IPS-20b (cell line): ENCODE measurements around the gene PLEKHO1.

Experiments used
- H3K27ac ChIP-seq: one replicate; pipeline ENCODE4 v1.5.1; 2013; ENCODE audit warnings: low read length
- H3K27me3 ChIP-seq: 2 replicates; pipeline ENCODE4 v1.6.1; 2013; ENCODE audit warnings: mild to moderate bottlenecking, low read length, inconsistent platforms; ENCODE audit not compliant: insufficient read depth
- H3K36me3 ChIP-seq: 2 replicates; pipeline ENCODE4 v1.6.1; 2013; ENCODE audit warnings: low read depth, mild to moderate bottlenecking, inconsistent platforms, low read length, moderate library complexity; ENCODE audit not compliant: insufficient read depth
- H3K4me1 ChIP-seq: 2 replicates; pipeline ENCODE4 v1.6.1; 2013; ENCODE audit warnings: mild to moderate bottlenecking, control low read depth, inconsistent platforms, low read length, moderate library complexity; ENCODE audit not compliant: insufficient read depth
- H3K4me3 ChIP-seq: 2 replicates; pipeline ENCODE4 v1.5.1; 2013; ENCODE audit warnings: mild to moderate bottlenecking, low read length, inconsistent platforms
- H3K9ac ChIP-seq: 2 replicates; pipeline ENCODE4 v1.6.1; 2013; ENCODE audit warnings: low read depth, mild to moderate bottlenecking, inconsistent platforms, low read length, moderate library complexity
- H3K9me3 ChIP-seq: 2 replicates; pipeline ENCODE4 v1.6.1; 2013; ENCODE audit warnings: mild to moderate bottlenecking, low read depth, low read length, inconsistent platforms; ENCODE audit not compliant: insufficient read depth

Gene PLEKHO1

DNA sequence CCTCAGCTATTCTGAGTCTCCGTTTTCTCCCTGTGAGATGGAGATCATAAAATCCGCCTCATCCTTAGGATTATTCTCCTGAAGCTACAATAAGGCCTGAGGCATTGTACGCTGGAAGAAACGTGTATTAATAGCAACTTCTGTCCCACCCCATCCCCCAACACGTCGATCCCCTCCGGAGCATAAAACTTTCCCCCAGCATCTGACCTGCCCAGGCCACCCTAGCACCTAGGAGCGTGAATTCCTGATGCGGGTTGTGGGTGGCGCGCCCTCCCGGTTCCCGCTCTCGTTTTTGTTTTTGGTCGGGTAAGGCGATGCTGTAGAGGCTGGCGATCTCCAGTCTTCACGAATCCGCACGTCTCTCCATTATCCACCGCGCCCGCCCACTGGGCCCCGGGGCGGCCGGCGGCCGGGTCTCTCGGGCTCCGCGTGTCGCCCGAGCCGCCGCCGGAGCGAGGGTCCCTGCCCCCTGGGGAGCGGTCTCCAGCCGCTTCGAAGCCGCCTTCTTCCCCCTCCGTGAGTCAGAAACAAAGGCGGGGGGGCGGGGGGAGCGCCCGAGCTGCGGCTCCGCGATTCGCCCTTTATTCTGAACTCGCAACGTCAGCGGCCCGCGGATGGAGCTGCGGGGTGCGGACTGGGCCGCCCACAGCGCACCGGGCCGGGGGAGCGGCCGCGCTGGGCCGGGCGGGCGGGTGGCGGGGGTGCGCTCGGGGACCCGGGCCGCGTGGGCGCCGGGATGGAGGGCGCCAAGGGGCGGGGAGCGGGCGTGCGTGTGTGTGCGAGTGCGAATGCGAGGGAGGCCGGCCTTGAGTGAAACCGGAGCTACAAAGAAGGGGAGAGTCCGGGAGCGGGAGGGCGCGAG is at the start of gene PLEKHO1:
Gene PLEKHO1 (plus strand): TSS at position 646 of the 862 bp plus-strand sequence. CDS start 342 bp downstream, outside the sequence.
- Histone ChIP-seq H3K27me3 (peaks cover 16% of the 10 kb centered on the region), H3K4me3 (peak within 1 kb of the TSS; percentile 93), H3K36me3 (peaks cover 27% of the 10 kb centered on the region), H3K4me1 (peaks cover 8% of the 10 kb centered on the region), H3K27ac (peak within 1 kb of the TSS; percentile 13), H3K9ac (peak within 1 kb of the TSS; percentile 90), H3K9me3 (no peaks in the 10 kb centered on the region)

- Histone ChIP-seq H3K9ac (no peak overlapping the region), H3K9me3 (no peaks in the 10 kb centered on the region), H3K4me3 (no peak overlapping the region), H3K36me3 (peaks cover 17% of the 10 kb centered on the region; the same call in 1 of the 2 replicates), H3K27ac (no peak overlapping the region), H3K27me3 (no peaks in the 10 kb centered on the region), H3K4me1 (no peaks in the 10 kb centered on the region)
These were observed 46.7 kb upstream of the PLEKHO1 start for GRCh38 chr1:150102986-150103385.

DNA sequence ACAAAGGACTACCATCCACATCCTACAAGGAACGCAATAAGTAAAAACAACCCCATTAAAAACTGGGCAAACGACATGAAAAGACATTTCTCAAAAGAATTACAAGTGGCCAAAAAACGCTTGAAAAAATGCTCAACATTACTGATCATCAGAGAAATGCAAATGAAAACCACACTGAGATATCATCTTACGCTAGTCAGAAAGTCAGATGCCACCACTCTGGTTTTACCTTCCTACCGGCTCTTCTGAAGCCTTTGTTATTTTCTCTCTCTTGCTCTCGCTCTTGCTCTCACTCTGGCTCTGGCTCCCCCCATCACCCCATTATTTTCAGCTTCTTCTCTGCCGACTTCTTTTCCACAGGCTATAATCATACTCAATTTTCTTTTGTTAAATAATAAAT is 43.4 kb upstream of the PLEKHO1 start:
- Histone ChIP-seq H3K4me3 (no peak overlapping the region), H3K9me3 (no peaks in the 10 kb centered on the region), H3K27ac (no peak overlapping the region), H3K4me1 (no peaks in the 10 kb centered on the region), H3K27me3 (no peaks in the 10 kb centered on the region), H3K36me3 (peaks cover 9% of the 10 kb centered on the region), H3K9ac (no peak overlapping the region)

DNA sequence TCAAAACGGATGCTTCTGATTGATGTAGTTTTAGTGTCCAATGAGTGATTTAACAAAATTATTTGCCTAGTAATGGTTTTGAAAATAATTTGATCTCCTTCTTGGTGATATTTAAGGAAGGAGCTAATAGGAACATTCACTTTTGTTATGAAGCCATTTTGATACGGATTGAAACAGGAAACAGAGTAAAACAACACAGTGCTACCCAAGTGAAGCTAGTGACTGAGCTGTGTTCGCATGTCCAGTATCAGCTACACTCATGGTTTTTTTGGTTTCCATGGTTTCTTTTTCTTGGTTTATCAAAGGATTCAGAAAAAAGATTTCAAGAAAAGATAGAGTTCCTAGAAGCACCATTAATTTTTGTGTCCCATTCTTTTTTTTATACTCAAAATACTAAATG is 40.1 kb upstream of the PLEKHO1 start:
- Histone ChIP-seq H3K36me3 (peaks cover 18% of the 10 kb centered on the region), H3K9ac (no peak overlapping the region), H3K4me1 (no peaks in the 10 kb centered on the region), H3K4me3 (no peak overlapping the region), H3K27ac (no peak overlapping the region), H3K27me3 (no peaks in the 10 kb centered on the region), H3K9me3 (no peaks in the 10 kb centered on the region)

DNA sequence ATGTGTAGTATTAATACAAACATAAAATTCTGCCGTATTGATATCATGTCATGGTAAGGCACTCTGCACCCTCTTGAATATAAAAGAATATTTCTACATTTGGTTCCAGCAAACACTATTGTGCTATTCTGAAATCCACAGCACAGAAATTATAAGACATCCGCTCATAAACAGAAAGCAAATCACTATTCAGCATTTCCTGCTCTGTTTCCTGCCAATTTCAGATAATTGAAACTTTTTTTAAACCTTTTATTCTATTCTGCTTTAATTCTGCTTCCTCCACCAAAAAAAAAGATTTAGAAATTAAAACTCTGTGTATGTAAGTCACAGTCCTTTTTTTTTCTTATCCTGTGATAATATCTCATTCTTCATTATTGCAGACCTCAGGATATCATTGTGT is 39.6 kb upstream of the PLEKHO1 start:
- no peak overlapping the region for H3K9ac ChIP-seq
- H3K36me3 ChIP-seq, result peaks cover 22% of the 10 kb centered on the region
- H3K4me1 ChIP-seq, result no peaks in the 10 kb centered on the region
- H3K9me3 ChIP-seq, result peaks cover 5% of the 10 kb centered on the region
- no peaks in the 10 kb centered on the region for H3K27me3 ChIP-seq
- H3K4me3 ChIP-seq, result no peak overlapping the region
- H3K27ac ChIP-seq, result no peak overlapping the region

- H3K9me3 ChIP-seq, result peaks cover 10% of the 10 kb centered on the region
- H3K27me3 ChIP-seq, result no peaks in the 10 kb centered on the region
- no peaks in the 10 kb centered on the region for H3K4me1 ChIP-seq
- H3K36me3 ChIP-seq, result peaks cover 22% of the 10 kb centered on the region
- H3K9ac ChIP-seq, result no peak overlapping the region
- no peak overlapping the region for H3K27ac ChIP-seq
- no peak overlapping the region for H3K4me3 ChIP-seq
These were observed 38.0 kb upstream of the PLEKHO1 start for GRCh38 chr1:150111670-150112069.

DNA sequence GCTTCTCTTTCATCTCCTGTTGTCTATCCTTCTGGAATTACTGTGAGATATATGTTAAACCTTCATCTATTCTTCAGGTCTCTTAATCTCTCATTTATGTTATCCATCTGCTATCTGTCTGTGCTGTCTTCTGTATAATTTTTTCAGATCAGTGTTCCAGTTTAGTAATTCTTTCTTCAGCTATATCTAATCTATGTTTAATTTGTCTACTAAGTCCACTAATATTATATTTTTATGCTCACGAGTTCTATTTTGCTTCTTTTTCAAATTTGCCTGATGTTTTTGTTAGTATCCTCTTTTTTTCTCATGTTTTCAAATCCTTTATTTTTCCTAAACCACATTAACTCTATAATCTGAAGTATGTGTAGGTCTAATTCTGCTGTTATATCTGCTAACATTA is 34.6 kb upstream of the PLEKHO1 start:
- H3K27me3 ChIP-seq, result no peaks in the 10 kb centered on the region
- peaks cover 22% of the 10 kb centered on the region for H3K36me3 ChIP-seq
- no peak overlapping the region for H3K9ac ChIP-seq
- H3K4me1 ChIP-seq, result no peaks in the 10 kb centered on the region
- H3K27ac ChIP-seq, result no peak overlapping the region
- H3K4me3 ChIP-seq, result no peak overlapping the region
- peaks cover 10% of the 10 kb centered on the region for H3K9me3 ChIP-seq

DNA sequence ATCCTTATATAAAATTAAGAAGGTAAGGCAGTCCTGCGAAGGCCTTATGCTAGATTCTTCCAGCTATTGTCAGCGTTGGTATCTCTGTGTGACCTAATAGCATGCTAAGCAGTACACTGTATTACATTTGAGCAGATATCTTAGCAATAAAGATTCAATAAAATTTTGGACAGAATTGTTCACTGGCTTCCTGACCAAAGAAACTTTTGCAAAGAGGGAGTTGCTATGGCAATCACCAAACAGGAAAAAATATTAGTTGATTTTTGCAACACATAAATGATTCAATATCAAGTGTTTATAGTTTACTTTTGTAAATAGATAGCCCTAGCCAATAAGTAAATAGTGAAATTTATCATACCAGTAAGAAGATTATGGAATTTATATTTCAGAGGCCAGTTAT is 31.0 kb upstream of the PLEKHO1 start:
- no peak overlapping the region for H3K4me3 ChIP-seq
- H3K4me1 ChIP-seq, result no peaks in the 10 kb centered on the region
- H3K27me3 ChIP-seq, result no peaks in the 10 kb centered on the region
- H3K9ac ChIP-seq, result no peak overlapping the region
- peaks cover 10% of the 10 kb centered on the region for H3K9me3 ChIP-seq
- H3K36me3 ChIP-seq, result peaks cover 7% of the 10 kb centered on the region; the same call in 1 of the 2 replicates
- no peak overlapping the region for H3K27ac ChIP-seq

DNA sequence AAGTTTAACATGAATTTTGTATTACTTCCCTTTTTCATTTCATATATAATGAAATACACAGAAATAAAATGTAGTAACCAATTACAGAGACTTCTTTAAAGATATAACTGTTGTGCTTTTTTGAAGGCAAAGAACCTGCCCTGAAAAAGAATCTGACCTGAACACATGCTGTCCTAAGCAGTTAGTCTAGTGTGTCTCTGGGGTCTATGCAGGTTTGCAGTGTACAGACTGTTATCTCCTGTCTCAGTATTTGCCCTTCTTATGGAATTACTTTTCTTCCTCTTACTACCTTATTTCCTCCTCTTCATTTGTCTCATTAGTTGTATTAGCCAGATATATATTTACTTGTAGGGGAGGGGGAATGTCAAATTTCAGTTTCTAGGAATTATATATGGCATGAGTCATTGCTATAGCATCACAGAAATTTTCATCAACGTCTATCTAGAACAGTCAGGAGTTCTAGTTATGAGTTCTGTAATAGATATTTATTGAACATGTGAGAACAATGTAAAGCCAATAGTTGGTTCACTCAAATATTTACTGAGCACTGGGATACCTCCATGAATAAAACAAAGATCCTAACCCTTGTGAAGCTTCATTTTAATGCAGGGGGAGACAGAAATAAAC is 28.4 kb upstream of the PLEKHO1 start:
- Histone ChIP-seq H3K36me3 (no peaks in the 10 kb centered on the region), H3K4me3 (no peak overlapping the region), H3K9ac (no peak overlapping the region), H3K27ac (no peak overlapping the region), H3K4me1 (no peaks in the 10 kb centered on the region), H3K27me3 (no peaks in the 10 kb centered on the region), H3K9me3 (no peaks in the 10 kb centered on the region)

DNA sequence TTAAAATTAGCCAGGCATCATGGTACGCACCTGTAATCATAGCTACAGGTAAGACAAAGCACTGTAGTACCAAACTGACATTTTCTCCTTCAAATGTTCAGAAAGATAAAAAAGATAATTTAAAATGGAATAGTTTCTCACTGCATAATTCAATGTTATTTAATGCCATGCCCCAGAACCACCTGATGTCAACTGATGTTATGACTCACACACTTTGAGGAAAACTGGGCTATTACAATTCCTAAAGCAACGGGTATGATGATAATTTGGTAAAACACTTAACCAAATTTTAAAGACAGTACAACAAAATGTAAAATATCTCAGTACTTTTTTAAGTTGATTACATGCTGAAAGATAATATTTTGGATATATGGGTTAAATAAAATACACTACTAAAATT is 22.9 kb upstream of the PLEKHO1 start:
- H3K9ac ChIP-seq, result no peak overlapping the region
- no peaks in the 10 kb centered on the region for H3K36me3 ChIP-seq
- H3K4me3 ChIP-seq, result no peak overlapping the region

GRCh38 chr1:150127464-150127863 is 22.3 kb upstream of the PLEKHO1 start:
- Histone ChIP-seq H3K36me3 (no peaks in the 10 kb centered on the region), H3K4me3 (no peak overlapping the region), H3K9me3 (no peaks in the 10 kb centered on the region), H3K9ac (no peak overlapping the region), H3K27ac (no peak overlapping the region), H3K27me3 (no peaks in the 10 kb centered on the region), H3K4me1 (no peaks in the 10 kb centered on the region)

More for the DNA sequence above, 22.9 kb upstream of the PLEKHO1 start:
- Histone ChIP-seq H3K9me3 (no peaks in the 10 kb centered on the region), H3K4me1 (no peaks in the 10 kb centered on the region), H3K27me3 (no peaks in the 10 kb centered on the region), H3K27ac (no peak overlapping the region)

GRCh38 chr1:150127868-150128267 is 21.8 kb upstream of the PLEKHO1 start:
- no peak overlapping the region for H3K9ac ChIP-seq
- no peaks in the 10 kb centered on the region for H3K4me1 ChIP-seq
- no peak overlapping the region for H3K27ac ChIP-seq
- no peaks in the 10 kb centered on the region for H3K9me3 ChIP-seq
- no peaks in the 10 kb centered on the region for H3K27me3 ChIP-seq
- no peaks in the 10 kb centered on the region for H3K36me3 ChIP-seq
- H3K4me3 ChIP-seq, result no peak overlapping the region
